GM18505 (cell line): ENCODE results near the gene ABCA12.

Experiments
- ATAC-seq: cut with Tn5 transposase; IDR thresholded peaks from one replicate; pipeline ENCODE4 v1.9.1; 2021; ENCODE audit not compliant: unreplicated experiment
- POLR2A ChIP-seq: IDR thresholded peaks from 4 replicates; pipeline ENCODE4 v1.6.1; 2011; ENCODE audit warnings: borderline replicate concordance; ENCODE audit not compliant: insufficient read depth, insufficient read length; ENCODE audit errors: extremely low read depth

Gene ABCA12

DNA sequence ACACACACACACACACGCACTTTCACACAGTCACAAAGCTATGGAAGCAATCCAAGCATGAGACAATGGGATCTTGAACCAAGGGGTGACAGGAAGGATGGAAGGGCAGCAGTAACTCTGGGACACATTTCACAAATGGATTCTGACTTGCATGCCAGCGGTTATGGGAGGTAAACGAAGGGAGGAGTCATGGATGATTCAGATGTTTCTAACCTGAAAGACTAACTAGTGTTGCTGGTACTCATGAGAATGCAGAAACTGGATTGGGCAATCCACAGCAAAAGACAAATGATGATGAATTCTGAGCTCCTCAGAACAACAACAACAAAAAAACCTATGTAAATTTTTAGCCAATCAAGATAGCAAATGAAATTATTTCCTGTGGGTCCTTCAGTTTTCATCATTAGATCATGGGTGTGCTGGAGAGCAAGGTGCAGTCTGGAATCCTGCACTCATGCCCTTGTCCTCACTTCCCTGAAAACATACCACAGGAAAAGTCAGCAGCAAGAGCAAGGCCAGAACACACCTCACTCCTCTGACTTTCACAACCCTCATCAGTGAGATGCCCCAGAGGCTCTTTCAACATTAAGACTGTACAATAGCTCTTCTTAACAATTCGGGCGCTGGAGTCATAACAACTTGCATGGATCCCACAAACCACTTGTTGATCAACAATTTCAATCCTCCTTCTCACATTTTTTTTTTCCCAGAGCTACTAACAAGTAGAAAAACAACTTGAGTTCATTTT lies 32.6 kb downstream of the ABCA12 start:
- ATAC-seq = no peak
- no peak for TF ChIP-seq POLR2A

- no peak for ATAC-seq
- no peak for TF ChIP-seq POLR2A
Observed at GRCh38 chr2:215104226-215104625, 34.2 kb downstream of the ABCA12 start.

- TF ChIP-seq POLR2A = no peak
- ATAC-seq = no peak
Observed at GRCh38 chr2:215098875-215099274, 39.6 kb downstream of the ABCA12 start.

DNA sequence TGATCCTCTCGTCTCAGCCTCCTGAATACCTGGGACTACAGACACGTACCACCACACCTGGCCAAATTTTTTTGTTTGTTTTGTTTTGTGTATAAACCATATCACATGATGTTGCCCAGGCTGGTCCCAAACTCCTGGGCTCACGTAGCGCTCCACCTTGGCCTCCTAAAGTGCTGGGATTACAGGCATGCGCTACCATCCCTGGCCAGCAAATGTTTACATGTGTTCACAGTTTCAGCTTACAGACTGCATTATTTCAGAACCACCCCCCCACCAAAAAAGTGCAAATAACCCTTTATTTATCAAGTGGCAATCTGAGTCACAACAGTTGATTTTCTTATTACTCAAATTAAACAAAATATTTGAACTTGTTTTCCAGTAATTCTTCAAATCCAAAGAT lies 54.3 kb downstream of the ABCA12 start:
- no peak for TF ChIP-seq POLR2A
- no peak for ATAC-seq

DNA sequence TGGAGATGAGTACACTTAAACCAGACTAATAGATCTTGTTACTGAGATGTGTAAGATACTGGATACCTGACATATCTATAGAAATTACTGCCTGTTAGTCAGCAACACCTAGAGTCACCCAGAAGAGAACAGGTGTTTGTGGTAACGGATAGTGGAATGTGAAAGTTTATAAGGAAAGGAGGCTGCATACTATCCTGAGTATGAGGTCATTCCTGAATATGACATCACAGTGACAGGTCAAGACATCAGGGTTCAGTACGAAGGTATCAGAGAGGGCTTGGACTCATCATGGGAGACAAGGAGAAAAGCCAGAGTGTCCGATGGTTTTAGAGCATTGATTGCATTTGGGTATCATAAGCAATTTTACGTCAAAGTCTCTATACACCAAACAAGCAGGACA lies 55.3 kb downstream of the ABCA12 start:
- no peak for ATAC-seq
- no peak for TF ChIP-seq POLR2A

DNA sequence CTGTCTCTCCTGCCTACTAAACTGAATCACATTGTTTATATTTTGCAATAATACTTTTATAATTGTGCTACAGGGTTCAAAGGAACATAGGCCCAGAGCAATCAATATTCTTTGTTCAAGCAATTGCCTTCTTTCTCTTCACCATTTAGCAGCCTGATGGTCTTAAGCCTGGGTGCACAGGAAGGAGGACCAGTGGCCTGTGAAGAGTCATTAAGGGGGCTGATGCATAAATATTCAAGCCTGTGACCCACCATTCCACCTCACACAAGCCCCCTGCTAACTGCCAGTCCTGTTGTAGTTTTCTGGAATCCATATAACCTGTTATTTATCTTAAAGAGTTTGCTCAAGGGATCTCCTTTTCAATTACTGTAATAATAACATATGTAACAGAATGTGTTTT lies 56.0 kb downstream of the ABCA12 start:
- no peak for TF ChIP-seq POLR2A
- no peak for ATAC-seq

DNA sequence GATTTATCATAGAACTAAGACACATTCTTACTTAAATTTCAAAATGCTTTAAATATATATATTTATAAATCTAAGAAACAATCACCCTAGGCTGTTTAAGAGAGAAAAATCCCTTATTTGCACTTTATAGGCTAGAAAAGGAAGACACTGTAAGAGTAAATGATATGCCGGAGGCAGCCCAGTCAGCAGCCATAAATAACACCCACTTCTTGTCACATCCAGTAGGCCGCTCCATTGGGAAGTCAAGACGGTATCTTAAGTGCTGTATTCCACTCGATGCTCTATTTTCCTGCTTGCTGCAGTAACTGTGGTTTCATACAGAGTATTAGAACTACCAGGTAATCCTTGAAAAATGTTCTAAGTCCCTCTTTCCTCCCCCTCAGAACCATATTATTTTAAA lies 57.9 kb downstream of the ABCA12 start:
- ATAC-seq = no peak

GRCh38 chr2:215071676-215072075 lies 66.8 kb downstream of the ABCA12 start:
- ATAC-seq = no peak
- TF ChIP-seq POLR2A = no peak

More for the DNA sequence above, 57.9 kb downstream of the ABCA12 start:
- no peak for TF ChIP-seq POLR2A

- TF ChIP-seq POLR2A = no peak
Observed at GRCh38 chr2:215068399-215068798, 70.0 kb downstream of the ABCA12 start.

GRCh38 chr2:215066124-215066523 lies 72.3 kb downstream of the ABCA12 start:
- ATAC-seq = no peak
- TF ChIP-seq POLR2A = no peak

More at GRCh38 chr2:215068399-215068798, 70.0 kb downstream of the ABCA12 start:
- ATAC-seq = no peak

GRCh38 chr2:215063526-215063925 lies 74.9 kb downstream of the ABCA12 start:
- ATAC-seq = no peak
- no peak for TF ChIP-seq POLR2A

GRCh38 chr2:215060861-215061536 lies 77.4 kb downstream of the ABCA12 start:
- ATAC-seq = no peak
- no peak for TF ChIP-seq POLR2A

DNA sequence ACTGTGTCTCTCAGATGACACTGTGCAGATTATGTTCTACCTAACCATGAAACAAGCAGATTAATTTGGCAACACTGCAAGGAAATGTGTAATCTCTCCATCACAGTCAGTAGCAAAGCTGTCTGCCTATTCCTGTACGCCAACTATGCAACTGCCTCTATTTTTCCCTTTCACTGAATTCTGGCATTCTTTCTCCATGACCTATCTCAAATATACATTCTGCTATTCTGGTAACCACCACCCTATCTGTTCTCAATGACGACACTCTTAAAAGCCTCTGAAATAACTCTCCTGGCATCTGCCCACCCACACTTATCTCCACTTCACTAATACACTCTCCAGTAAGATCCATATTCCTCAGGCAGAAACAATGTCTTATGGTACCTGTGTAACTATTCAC lies 78.7 kb downstream of the ABCA12 start:
- no peak for ATAC-seq
- TF ChIP-seq POLR2A = no peak

DNA sequence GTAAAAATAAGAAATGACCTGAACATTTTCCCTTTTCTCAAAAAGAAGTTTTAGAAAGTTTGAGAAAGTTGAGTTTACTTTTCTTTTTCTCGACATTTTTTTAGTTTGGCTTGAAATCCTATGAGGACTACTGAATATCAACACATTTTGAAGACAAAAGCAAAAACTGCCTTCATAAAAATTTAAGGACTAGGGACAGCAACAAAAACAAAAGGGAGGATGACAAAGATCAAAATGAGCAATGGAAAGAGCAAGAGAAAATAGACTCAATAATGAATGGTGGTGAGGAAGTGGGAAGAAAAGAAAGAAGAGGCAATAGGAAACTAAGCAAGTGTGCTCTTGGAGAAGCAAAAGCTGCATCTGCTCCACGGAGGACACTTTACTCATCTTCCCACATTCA lies 82.5 kb downstream of the ABCA12 start:
- no peak for TF ChIP-seq POLR2A
- ATAC-seq = no peak

GRCh38 chr2:215052810-215053209 lies 85.6 kb downstream of the ABCA12 start:
- TF ChIP-seq POLR2A = no peak
- no peak for ATAC-seq

DNA sequence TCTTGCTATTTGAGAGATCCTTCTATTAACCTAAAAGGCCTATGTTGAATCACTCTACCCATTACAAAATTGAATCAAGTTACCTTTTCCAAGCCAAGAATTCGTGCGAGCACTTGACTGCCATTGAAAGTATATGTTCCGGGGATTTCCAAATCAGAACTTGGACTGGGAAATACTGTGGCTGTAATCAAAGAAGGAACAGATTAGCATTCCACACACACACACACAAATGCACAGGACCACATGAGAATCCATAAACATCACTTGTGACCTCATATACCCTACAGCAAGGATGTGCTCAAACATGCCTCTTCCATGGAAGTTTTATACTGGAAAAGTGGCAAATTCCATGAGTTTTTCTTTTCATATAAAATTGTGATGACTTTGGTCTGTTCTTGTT lies 86.0 kb downstream of the ABCA12 start:
- no peak for ATAC-seq
- no peak for TF ChIP-seq POLR2A
